COR-L47 (cell line): Measurements from ENCODE around the gene POLR3H.
A peak's percentile ranks its signal among the peaks of the same experiment; 100 is the strongest.
"Not testable (repeated sequence)": the region's sequence is repeated elsewhere in the genome, so short reads cannot be mapped to it uniquely, and the experiment has no call there.

ENCODE experiments used
- DNase-seq: peaks from one replicate; lab custom pipeline; 2025; lab: John Stamatoyannopoulos, UW

The POLR3H gene

DNA sequence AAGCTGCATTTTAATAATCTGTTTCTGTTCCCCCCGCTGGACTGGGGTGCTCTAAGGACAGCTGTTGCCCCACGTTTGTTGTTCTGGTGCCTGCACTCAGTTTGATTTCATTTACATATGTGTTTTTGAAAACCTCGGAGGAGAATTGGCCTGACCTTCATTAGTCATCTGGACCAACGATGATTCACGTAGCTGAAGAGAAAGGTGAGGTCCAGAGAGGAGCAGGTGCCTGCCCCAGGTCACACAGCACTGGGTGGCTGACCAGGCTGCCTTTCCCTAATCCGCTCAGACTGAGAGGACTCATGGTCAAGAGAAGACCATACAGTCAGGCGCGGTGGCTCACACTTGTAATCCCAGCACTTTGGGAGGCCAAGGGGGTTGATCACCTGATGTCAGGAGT is 20.3 kb upstream of the POLR3H start:
- no peak for DNase-seq

DNA sequence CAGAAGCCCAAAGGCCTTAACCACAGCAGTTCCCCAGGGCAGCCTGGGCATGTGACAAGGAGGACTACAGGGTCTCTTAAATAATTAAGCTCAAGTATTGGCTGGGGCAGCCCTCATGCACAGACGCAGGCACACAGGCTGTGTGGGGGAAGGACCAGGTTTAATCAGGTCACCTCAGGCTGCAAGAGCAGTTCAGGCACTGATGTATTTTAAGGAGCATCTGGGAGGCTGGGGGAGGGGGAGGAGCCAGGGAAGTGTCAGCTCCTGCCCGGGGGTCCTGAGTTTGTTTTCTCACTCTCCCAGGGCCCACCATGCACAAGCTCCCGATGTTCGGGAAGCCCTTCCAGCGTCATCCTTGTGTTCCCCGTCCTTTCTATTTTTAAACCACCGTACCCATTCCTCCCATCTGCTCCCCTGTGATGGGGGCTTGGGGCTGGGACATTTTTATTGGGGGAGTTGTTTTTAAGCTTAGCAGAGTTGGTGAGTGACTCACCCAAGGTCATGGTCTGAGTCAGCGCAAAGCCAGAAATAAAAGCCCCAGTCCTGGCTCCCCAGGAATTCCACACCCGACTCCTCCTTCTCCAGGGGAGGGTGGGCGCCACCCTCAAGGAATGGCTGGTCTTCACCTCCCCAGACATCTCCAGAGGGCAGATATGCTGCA is 18.9 kb upstream of the POLR3H start:
- no peak for DNase-seq

DNA sequence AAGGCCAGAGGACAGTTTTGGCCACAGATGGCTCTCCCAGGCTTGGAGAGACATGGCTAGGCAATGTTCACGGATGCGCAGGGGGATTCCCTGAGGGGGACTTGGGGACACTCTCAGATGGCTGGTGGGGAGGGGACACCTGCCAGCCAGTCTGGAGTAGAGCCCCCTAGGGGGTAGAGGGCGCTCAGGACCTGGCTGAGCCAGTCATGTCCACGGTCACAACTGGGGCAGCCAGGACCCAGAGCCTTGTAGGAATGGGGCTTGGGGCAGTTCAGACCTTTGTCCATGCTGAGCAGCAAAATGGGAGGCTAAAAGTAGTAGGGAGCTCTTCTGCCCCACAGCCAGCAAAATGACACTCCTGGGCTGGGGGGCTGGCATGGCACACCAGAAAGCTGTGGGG is 18.2 kb upstream of the POLR3H start:
- DNase-seq, result no peak

DNA sequence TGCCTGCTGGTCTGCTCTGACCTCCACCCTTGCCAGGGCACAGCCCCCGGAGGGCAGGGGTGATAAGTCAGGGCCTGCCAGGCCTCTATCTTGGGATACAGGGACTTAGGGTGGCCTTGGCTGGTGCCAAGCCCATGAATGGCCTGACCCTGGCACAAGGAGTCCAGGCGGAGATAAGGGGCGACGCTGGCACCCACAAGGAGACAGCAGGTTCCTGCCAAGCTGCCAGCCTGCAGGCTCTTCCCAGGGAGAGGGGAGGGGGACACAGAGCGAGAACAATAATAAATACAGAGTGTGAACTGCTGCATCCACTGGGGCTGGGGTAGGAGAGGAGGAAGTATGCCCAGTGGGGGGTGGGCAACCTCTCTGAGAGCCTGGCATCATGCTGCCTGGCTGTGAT is 17.5 kb upstream of the POLR3H start:
- peak; percentile 30 for DNase-seq

DNA sequence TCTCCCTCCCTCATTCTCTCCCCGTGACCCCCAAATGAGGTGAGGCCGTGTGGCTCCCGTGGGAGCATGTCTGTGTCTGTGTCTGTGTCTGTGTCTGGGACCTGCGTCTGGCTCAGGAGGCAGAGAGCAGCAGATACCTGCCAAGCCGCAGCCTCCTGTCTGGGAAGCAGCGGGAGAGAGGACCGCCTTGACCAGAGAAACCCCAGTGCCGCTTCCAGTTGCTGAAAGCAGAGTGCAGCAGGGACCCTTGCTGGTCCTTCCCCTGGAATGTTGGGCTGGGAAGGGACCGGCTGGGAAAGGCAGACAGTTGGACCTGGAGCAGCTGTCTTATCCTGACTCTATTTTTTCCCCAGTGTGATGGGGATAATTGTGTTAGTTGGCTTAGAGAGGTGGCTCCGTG is 17.1 kb upstream of the POLR3H start:
- no peak for DNase-seq

DNA sequence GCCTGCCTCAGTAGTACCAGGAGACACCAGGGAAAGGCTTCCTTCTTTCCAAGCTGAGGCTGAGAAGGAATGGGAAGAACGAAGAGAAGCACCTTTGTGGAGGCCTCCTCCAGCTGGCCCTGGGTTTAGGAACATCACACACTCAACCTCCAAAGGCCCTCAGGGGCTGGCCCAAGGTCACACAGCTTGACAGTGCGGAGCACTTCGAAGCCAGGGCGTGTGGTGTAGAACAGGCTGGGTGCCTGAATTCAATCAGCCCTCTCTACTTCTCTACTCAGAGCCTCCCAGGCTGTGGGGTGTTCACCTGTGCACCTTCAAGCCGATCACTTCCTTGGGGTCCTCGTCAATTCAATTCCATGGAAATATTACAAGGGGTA is 15.8 kb upstream of the POLR3H start:
- no peak for DNase-seq

DNA sequence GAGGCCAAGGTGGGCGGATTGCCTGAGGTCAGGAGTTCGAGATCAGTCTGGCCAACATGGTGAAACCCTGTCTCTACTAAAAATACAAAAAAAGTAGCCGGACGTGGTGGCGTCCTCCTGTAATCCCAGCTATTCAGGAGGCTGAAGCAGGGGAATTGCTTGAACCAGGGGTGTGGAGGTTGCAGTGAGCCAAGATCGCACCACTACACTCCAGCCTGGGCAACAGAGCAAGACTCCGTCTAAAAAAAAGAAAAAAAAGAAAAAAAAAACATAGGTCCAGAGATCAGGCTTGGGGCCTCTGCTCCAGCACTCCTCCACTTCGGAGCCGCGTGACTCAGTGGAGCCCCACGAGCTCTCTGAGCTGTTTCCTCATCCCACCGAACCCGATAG is 14.0 kb upstream of the POLR3H start:
- DNase-seq, result not testable (repeated sequence)

DNA sequence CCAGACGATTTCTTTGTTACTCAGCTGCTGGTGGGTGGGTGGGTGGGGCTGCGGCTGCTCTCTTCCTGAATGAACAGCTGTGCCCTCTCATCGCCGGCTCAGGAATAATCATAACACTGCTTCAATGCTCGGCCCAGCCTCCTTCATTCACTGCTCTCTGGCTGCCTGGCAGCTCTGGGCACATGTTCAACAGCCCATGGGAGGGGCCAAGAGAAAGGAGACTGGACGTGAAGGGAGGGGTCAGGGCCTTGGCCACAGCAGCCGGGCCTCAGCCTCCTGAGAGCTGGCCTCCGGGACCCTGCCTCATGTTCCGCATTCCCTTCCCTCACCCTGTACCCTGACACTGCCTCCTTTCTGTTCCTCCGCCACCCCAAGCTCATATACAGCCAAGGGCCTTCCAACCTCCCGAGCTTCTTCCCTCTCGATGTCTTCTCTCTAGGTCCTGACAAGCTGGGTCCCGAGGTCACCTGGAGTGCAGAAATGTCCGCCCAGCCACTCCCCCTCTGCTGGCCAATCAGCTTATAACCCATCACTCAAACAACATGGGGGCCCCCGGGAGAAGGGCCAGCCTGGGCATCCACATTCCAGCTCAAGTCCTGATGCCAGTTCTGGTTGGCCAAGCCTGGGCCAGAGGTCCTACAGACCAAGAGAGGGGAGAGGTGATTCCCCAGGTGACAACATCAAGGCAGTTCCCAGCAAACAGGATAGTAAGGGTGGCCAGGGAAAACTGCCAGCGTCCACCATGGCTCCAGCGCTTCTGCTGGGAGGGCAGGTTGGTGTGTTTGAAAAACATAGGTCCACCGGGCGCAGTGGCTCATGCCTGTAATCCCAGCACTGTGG is 13.4 kb upstream of the POLR3H start:
- no peak for DNase-seq

DNA sequence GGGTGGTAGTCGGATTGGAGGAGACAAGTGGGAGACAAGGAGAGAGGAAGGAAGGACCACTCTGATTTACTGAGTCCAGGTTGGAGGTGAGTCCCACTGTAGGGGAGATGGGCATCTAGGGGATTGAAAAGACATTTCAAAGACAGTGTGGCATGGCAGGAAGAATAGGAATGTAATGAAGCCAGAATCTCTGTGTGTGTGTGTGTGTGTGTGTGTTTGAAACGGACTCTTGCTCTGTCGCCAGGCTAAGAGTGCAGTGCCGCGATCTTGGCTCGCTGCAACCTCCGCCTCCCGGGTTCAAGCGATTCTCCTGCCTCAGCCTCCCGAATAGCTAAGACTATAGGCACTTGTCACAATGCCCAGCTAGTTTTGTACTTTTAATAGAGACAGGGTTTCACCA is 12.3 kb upstream of the POLR3H start:
- DNase-seq, result no peak

DNA sequence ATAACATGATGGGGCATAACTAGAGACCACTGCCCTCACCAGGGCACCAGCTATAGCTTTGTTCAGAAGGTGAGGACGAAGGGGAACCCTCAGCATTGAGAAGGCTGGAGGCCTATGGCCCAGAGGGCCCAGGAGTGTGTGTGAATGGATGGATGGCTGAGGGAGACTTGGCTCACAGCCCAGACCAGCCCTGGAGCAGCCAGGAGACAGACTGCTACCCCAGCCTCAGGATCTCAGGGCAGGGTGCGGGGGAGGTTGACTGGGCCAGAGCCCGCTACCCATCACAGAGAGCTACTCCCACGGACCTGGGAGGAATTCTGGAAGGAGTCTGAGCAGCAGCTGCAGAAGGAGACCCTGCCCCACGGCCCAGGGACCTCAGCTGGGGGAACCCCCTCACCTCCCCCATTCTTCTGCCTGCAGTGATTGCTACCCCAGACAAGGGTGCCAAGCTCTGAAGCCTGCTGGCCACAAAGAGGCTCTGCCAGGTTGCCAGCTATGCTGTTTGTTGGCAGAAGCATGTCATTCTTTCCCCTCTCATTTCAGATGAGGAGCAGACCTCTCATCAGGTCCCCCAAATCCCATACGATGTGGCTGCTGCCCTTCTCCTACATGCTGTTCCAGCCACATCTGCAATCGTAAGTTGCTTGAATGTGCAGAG is 11.2 kb upstream of the POLR3H start:
- DNase-seq, result no peak

DNA sequence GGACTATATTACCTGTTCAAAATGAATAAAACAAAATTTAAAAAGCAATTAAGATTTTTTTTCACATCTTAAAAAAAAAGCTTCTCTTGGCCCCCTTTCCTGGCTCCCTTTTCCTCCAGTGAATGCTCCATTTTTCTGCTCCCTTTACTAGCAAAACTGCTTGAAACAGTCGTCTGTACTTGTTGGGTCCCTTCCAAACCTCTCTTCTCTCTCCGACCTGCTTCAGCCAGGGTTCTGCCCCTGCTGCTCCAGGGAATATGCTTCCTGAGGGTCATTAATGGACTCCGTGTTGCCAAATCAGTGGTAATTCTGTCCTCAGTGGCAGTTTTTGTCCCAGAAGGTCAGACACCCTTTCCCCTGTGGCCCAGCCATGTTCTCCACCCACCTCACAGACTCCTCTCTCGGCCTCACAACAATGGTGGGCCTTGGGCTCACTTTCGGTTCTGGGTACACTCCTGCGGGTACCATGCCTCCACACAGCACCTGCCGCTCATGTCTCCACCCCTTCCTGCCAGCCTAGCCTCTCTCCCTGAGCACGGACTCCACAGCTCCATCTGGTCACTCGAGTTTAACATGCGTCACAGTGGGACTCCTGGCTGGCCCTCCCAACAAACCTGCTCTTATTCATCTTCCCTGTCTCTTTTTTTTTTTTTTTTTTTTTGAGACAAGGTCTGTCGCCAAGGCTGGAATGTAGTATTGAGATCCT is 7.8 kb upstream of the POLR3H start:
- DNase-seq, result no peak

DNA sequence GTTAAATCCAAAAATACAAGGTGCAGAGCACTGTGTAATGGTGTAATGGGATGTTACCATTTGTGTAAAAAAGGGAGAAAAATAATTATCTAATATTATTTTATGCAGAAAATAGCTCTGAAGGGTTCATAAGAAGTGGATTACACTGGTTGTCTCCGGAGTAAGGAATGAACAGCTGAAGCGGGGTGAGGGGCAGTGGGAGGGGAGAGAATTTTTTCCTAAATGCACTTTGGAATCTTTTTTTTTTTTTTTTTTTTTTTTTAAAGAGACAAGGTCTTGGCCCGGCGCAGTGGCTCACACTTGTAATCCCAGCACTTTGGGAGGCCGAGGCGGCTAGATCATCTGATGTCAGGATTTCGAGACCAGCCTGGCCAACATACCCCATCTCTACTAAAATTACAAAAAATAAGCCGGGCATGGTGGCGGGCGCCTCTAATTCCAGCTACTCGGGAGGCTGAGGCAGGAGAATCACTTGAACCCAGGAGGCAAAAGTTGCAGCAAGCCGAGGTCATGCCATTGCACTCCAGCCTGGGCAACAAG is 6.8 kb upstream of the POLR3H start:
- DNase-seq, result no peak

DNA sequence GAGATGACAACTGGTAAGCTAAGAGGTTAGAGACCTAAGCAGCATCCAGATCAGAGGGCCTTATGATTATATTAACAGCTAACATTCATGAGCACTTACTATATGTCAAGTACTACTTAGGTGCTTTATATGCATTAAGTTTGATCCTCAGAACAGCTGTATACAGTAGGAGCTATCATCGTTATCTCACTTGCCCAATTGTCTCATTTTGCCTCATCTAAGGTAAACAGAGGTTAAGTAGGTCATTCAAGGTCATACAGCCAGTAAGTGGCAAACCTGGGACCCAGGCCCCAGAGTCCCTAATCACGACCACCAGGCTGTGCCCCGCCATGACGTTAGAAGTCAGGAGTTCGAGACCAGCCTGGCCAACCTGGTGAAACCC is 4.6 kb upstream of the POLR3H start:
- no peak for DNase-seq

DNA sequence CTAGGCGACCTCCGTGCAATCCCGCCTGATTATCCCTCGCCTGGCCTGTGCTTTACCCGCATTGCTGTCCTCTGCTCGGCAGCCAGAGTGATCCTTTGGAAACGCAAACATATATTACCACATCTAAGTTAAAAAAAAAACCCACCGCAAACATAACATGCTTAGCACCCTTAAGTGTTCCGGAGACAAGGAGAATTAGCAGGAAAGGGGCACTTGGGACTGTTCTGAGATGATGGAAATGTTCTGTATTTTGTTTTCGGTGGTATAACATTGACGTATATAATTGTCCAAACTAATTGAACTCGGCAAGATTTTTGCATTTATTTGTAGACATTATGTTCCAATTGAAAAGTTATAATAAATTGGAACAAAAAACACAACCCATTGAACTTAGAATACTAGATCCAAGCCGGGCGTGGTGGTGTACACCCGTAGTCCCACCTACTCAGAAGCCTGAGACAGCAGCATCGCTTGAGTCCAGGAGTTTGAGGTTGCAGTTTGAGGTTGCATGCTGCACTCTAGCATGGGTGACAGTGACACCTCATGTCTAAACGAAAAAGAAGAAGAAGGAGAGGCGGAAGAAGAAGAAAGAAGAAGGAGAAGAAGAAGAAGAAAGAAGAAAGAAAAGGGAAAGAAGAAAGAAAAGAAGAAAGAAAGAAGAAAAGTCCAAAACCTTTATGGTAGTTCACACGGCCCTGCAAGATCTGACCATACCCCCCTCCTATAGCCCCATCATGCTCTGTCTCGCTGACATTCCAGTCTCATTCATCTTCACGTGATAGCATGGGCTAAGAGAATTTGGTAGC is 604 bp upstream of the POLR3H start:
- DNase-seq, result no peak

DNA sequence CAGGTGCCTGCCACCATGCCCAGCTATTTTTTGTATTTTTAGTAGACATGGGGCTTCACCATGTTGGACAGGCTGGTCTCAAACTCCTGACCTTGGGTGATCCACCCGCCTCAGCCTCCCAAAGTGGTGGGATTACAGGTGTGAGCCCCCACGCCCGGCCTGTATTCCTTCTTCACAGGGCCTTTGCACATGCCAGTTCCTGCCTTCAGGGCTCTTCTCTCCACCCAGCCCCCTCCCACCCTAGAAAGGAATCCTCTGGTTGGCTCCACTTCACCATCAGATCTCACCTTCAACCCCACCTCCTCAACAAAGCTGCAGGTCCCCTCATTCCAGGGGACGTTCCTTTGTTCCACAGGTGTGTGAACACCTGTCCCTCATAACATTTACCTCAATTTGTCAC is 2.0 kb downstream of the POLR3H start:
- DNase-seq, result no peak

DNA sequence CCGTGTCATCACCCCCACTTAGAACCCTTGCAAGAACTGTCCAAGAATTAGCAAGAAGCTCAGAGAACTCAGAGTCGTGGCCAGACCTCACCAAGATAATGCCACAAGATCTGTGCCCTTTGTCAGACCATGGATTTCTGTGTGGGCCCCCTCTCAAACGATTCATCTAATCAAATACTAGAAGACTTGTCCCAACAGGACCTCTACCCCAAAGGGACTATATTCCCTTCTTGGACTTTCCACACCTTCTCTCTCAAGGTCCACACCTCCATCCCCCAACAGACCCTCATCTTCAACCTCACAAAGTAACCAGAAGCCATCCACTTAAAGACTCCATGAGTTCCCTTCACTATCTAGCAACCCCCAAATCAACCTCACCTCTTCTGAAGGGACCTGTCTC is 2.8 kb downstream of the POLR3H start:
- DNase-seq, result no peak

DNA sequence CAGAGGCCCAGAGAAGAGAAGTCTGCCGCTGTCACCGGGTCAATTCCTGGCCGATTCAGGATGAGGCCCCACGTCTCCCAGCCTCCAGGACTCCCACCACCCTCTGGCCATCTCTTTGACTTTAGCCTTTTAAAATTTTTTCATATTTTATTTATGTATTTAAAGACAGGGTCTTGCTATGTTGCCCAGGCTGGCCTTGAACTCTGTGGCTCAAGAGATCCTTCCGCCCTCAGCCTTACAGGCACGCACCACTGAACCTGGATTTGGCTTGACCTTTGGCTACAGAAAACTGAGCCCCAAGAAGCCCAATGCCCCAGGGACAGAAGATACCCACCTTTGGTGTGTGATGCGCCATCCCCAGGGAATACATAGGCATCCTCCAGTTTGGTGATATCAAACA is 3.9 kb downstream of the POLR3H start:
- no peak for DNase-seq

DNA sequence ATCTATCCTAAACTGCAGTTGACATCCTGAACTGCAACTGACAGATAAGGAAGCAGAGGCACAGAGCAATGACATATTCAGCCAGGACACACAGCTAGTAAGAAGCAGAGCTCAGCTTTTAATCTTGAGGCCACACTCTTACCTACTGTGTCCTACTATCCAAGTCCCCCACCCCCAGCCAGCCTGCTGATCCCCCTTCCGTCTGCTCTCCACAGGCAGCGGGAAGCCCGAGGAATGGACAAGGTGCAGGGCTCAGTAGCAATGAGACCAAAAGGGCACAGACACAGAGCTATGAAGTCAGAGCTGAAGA is 4.3 kb downstream of the POLR3H start:
- no peak for DNase-seq

DNA sequence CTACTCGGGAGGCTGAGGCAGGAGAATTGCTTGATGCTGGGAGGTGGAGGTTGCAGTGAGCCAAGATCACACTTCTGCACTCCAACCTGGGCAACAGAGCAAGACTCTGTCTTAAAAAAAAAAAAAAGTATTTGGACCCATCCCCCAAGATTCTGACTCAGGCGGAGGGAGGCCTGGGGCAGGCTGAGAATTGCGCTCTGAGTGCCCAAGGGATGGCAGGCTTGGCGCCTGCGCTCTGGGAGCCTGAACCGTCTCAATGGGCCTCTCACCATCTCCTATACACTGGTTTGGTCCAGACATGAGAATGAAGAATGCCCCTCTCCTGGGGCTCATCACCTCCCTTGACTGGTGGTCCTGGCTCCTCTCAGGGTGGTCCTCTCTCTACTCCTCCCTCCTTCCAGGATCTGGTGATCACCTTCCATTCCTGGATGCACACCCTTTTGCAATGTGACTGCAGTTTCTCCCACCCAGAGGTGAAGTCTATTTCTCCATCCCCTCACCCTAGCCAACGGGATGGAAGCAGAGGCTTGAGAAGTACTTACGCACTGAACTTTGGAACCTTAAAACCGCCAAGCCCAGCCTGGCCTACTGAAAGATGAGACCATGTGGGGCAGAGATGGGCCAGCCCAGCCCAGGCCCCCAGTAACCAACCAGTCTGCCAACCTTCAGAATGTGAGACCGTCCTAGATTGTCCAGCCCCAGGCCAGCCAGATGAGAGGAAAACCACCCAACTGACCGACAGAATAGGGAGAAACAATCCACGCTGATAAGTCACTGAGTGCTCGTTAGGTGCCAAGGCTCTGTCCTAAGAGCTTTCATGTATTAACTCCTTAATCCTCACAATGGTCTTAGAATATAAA is 4.9 kb downstream of the POLR3H start:
- no peak for DNase-seq

DNA sequence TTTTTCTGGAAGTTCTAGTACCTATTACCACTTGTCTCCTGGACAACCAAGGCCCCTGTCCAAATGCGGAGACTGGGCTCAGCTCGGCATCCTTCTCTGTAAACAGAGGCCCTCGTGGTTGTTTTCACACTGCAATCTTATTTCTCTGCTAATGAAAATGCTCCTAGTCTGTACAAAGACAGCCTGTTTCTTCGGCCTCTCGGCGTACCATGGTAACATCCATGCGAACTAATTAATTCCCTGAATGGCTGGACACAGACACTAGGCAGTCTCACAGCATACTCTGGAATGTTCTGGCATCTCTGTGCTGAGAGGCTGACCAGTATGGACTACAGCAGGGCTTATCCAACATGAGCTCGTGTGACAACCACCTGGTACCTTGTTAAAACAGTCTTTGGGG is 5.7 kb downstream of the POLR3H start:
- no peak for DNase-seq

DNA sequence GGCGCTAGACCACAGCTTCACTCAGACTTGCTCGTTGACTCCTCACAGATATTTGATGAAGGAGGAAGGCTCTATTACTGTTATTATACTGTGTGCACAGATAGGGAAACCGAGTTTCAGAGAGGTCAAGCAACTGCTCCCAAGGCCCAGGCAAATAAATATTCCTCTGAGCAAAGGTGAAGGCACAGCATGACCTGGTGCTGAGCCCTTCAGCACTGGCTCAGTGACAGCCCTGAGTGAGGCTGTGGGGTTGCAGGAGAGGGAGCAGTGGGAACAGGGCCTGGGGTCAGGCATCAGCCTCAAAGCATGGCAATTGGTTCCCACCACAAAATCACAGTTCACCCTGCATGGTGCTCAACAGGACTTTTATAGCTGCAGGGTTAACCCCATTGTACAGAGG is 7.1 kb downstream of the POLR3H start:
- DNase-seq, result no peak
